OCI-M2 (cell line): ENCODE data around the gene SHH.

Source experiments
- DNase-seq: peaks from one replicate; lab custom pipeline; 2025; ENCODE audit not compliant: unreplicated experiment; lab: John Stamatoyannopoulos, UW

SHH gene

DNA sequence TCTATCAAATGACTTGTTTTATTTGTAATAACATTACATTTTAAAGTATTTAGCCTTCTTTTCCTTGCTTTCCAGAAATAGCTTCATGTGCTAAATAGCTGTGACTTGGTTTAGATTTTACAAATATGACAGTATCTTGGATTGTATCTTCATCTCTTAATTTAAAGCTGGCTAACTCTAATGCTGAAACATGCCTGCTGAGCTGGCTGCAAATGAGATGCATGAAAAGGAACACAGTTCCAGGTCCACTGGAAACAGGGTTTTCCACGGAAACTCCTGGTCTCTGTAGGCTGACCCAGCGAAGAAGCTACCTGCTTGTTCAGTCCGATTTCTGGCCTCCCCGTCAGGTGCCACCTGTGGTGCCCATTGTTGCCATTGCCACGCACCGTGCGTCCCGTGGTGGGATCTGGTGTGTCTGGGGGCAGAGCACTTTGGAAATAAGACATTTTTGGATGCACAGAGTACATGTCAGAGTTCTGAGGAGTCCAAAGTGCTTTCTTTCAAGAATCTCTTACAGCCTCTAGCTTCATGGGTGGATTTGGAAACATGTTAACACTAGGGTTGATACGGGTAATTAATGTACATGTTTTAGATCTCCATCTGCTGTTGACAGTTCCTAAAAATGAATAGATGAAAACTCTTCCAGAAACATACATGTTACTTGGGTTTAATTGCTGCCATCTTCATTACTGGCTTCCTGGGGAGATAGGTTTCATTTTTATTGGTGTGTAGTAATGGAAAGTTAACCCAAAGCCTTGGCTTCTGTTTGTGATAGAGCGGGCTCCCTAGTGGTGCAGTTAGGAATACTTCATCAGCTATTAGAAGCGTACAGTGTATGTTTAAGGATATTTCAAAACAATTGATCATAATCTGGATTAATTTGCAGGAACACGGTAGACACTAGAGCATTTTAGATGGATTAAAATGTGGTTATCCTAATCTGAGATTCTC, 45.0 kb downstream of the SHH start:
- no peak for DNase-seq

DNA sequence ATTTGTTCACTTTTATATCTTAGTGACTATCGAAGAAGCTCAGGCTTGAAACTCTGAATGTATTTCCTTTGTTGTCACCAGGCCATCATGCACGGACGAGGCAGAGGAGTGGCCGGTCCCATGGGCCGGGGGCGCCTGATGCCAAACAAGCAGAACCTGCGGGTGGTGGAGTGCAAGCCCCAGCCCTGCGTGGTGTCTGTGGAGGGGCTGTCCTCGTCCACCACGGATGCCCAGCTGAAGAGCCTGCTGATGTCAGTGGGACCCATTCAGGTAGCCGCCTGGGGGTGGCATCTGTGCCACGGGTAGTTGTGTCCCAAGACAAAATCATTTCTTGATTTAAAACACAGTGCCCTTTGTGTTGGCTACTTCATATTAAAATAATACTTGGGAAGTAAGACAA, 45.9 kb downstream of the SHH start:
- DNase-seq: no peak

DNA sequence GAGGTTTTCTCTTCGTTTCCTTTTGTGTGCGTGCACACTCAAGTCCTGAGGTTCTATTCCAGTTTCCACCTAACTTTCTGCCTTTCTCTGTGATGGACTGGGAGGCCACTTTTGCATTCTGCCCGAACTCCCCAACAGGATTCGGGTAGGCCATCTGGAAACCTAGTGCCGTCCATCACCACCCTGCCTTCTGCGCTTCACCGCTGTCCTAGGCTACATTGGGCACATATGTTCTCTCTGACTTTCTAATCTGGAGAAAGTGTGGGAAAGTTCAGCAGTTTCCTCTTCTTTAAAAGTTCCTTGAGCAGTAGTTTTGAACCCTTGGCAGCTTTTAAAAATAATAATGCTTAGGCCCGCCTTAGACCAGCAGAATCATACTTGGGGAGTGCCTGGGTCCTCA, 46.8 kb downstream of the SHH start:
- no peak for DNase-seq

DNA sequence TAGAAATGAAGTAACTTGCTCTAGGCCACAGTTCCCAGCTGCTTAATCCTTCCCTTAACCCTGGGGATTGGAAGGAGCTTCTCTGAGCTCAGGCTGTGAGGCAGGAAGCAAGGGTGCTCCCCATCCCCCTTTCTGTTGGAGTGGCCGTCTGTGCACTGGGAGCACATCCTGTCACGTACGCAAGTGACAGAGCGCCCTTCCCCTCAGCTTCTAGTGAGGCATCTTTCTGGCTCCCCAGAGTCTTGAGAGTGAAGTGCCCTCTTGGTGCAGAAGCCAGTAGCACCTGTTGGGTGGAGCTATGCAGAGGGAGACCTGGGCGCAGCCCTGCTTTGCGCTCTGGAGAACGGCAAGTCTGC, 47.8 kb downstream of the SHH start:
- no peak for DNase-seq

DNA sequence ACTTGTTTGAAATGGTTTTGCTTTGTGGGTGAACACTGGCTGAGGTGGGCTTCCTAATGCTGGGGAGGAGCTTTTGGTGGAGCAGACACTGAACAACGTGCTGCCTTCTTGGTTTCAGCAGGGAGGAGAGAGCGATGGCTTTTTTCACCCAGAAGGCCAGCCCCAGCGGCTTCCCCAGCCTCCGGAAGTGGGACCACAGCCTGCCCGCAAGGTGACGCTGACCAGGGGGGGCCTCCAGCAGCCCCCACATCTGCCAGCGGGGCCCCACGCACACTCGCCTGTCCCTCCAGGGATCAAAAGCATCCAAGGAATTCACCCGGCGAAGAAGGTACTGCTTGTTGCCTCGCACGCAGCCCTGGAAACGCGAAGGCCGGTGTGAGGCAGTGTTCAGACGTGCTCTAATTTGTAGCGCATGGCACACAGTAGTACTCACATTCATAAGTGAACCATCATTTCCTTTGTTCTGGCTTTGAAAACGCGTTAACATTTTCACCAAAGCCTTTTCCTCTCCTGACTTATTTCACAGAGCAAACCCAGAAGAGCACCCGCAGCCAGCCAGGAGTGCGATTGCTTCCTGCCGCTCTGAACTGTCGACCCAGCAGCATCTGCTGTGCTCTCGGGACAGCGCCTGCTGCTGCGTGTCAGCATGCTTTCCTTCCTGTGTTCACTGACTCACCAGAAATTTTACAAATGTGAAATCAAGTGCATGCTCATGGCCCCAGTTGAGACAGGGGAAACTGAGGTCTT, 48.4 kb downstream of the SHH start:
- no peak for DNase-seq

DNA sequence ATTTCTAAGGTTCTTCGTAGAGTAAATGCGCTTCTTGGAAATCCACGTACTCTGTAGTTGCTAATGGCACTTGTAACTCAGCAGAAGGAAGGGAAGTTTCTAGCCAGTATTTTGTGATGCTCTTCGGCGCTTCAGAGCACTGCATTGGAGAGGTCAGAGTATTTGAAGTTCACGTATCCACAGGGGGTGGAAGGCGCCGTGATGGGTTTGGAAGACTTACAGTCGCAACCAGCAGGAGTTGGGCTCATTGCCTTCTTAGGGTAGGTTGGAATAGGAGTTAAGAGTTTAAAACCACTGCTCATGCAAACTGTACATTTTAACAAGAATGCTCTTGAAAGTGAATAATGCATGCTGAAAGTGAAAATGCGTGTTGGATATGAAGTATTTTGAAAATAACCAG, 49.1 kb downstream of the SHH start:
- no peak for DNase-seq

DNA sequence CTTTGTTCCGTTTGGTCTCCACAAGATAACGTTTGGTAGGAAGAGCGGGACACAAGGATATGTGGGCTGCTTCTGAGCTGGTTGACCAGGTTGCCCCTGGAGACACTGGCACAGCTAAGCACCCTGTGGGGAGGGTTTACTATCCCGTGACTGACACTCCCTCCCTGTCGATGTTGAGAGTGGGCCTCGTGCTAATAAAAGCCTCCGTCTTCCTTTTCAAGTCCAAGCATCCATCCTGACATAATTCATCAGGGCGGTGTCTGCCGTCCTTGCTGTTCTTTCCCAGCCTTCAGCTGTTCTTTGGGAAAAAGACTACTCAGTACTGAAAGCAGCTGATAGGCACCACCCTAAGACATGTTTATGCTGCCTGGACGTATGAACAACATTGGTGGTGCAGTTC, 49.6 kb downstream of the SHH start:
- no peak for DNase-seq

DNA sequence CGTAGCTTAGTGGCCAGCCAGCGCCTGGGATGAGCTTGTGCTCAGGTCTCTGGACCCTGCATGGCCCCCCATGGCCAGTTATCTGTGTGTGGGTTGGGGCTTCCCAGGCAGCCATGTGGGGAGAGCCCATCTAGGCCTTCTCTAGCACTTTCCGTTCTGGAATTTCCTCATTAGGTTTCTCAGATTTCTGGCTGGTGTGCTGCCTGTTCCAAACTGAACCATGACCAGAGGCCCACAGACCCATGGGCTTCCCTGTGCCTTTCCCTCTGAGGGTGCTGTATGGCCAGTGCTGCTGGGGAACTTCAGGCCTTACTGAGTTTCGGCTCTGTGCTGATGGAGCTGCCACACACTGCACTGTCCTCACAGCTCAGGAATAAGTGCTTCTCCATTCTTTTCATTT, 50.2 kb downstream of the SHH start:
- no peak for DNase-seq

DNA sequence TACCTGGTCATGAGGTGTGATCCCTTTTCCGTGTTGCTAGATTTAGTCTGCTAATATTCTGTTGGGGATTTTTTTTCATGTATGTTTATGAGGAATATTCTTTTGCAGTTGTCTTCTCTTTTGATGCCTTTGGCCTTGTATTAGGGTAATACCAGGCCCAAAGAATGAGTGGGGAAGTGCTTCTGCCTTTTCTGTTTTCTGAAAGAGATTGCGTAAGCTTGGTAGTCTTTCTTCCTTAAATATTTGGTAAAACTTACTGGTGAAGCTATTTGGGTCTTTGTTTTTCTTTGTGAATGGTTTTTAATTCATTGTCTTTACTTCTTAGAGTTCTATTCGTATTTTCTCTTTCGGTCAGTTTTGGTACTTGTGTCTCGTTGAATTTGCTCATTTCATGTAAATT, 51.1 kb downstream of the SHH start:
- no peak for DNase-seq

DNA sequence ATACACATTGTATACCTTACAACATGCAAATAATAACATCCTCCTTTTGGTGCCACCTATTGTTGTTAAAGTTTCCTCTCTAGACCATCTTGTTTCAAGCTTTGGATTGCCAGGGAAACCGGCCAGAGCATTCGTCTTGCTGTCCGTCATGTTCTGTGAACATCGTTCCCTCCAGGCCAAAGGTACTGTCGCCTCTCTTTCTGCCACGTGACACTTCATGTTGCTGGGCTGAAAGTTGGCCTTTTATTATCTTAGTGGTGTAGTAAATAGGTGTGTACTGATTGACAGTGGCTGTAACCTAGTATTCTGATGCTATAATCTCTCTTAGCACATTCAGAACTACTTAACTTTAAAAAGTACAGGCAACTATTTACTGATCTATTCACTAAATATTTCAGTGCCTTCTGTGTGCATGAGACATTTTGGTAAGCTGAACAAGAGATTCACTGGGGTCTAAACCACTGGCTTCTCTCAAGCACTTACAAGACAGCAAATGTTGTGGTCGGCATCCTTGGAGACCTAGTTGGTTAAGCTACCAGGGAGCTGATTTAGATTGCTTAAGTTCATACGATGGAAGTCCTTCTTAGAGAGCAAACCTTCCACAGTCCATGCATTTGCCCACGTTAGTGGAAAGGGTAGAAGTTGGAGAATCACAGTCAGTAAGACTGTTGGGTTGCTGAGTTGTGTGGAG, 52.4 kb downstream of the SHH start:
- no peak for DNase-seq

DNA sequence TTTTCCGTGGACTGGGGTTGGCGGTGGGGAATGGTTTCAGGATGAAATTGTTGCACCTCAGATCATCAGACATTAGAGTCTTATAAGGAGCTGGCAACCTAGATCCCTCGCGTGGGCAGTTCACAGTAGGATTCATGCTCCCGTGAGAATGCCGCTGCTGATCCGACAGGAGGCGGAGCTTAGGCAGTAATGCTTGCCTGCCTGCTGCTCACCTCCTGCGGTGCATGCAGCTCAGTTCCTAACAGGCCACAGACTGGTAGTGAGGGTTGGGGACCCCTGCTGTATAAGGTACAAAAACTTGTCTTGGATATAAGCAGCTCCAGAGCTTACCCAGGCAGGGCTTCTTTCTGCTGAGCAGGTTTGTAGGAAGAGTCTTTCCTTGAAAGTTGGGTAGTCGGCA, 53.9 kb downstream of the SHH start:
- no peak for DNase-seq

DNA sequence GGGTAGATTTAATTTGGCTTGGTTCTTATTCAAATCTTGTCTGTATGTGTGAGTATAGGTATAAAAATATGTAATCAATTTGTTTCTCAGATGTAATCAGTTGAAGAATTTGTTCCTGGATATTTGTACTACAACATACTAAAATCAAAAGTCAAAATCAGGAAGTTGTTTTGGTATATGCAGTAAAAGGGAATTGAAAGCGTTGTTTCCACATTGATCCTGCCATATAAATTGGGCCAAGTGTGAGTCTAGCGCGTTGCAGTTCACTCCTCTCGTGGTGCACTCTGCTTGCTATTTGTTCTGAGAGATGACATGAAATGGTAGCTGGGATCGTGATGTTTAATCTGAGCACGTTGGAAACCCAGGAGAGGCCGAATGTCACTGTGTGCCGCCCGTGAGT, 55.9 kb downstream of the SHH start:
- no peak for DNase-seq

DNA sequence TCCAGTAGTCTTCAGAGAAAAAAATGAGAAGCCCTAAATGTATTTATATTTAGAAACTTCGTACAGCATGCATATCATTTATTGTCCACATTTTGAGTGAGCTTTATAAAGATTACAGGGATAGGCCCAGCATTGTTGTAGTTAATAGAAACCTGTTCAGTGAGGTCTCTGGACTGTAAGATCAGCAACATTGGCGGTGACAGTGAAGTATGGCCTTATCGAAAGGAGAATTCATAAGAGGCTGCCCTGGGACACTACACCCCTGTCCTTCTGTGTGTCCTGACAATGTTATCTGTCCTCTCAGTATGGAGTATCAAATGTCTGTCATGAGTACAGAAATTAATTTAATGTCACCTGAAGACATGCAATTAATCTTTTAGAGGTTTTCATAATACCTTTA, 57.2 kb downstream of the SHH start:
- no peak for DNase-seq

DNA sequence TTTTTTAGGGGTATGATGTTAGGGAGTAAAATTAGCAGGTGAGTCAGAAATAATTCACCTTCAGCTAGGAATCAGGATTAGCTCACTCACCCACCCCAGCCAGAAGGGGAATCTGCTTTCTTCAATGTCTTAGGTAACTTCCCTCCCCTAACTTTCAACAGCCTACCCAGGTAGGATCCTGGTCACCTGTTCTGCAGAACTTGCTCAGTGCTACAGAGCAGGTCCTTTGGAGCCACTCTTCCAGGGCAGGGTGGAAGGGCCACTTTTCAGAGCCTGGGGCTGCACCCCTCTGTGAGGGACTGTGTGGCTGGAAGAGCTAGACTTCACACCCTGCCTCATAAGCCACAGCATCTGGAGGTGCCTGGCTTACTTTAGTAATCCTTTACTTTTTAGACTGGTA, 58.1 kb downstream of the SHH start:
- DNase-seq: no peak

DNA sequence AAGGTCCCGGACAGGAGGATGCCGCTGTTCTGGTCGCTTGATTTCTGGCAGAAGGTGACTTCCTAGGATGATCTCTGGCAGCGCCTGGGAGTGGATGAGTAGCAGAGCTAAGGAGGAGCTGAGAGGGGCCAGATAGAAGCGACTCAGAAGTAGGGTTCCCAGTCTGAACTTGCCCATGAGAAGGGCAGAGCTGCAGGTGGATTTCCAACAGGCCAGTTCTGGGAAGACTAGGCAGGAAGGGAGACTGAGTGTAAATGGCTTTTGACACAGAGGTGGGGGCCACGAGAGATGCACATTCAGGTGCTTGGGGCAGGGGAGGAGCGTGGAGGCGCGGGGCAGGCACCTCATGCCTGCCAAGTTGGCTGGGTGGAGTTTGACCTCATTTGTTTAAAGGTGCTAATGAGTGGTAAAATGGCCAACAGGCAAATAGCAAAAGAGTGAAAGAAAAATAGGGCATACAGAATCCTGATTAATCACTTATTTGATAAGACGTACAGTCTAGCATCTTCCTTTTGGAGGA, 58.8 kb downstream of the SHH start:
- DNase-seq: no peak

DNA sequence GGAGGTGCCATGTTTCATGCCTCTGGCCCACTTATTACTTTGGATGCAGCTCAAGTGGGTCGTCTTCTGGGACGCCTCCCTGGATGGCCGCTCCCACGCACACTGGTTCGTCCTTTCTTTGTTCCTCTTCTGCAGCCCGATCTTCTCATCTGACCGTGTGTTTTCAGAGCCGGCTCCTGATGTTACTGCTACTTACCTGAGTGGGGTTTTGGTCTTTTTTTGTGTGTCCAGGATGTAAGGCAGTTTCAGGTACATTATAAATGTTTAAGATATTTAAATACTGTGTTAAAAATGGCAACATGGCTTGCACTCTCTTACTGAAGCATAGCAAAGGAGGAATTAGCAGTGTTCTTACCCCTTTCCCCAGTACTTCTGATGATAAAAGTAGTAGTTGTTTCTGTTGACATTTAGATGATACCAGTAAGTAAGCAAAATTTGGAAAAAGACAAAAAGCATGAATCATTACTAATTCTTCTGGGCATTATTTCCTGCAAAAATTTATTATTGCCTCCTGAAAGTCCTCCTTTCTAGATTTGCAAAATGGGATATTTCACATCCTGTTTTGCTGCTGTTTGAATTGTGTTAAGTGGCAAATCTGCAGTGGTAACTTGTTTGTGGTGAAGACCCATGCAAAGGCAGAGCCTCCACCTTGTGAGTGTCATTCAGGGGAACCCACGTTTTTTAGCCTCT, 59.4 kb downstream of the SHH start:
- no peak for DNase-seq

DNA sequence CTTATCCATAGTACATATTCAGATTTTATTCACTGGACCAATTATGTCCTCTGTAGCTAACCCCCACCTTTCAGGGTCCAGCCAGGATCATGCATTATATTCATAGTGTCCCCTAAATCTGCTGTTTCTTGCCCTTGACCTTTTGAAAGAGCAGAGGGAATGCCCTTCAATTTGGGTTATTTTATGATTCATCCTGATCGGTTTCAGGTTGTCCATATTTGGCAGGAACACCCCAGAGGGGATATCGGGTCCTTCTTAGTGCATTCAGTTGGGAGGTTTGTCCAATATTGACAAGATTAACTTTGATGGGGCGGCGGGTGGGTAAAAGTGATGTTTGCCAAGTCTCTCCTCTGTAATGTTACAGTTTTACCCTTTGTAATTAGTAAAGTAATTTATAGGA, 60.9 kb downstream of the SHH start:
- DNase-seq: no peak

DNA sequence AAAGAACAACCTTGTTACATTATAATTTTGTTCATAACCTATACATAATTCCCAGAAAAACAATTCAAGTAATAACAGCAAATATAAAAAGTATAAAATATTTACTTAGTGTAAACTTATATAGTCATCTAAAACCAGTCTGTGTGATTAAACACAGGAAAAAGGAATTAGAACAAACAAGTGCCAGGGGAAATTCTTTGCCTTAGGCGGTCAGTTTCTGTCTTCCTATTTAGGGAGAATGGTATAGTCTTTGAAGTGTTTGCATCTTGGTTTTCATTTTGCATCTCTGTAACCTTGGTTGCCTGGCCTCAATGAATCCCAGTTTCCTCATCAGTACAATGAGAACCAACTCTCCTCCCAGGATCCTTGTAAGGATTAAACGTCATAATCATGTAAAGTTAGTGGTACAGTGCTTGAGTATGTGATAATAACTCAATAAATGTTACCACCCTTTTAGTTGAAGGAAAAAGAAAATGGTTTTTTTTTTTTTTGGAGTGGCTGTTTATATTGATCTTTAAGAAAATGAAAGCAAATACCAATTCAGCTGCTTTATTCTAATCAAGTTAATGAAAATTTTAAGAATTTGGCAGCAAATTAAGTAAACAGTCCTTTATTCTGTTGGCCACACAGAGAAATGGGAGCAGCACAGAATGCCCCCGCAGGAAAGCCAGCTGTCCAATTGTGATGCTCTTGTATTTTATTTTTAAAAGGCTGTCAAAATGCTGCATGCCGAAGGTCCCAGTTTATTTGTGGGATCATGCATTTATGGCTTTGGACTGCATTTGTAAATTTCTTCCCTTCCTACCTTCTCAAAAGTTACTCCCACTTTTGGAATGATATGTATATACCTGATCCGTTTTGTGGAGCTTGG, 61.8 kb downstream of the SHH start:
- no peak for DNase-seq
